Thoracic aorta (tissue), 2 donors: ENCODE data around the gene PCNX4. TPM values are rescaled to one million over a fixed set of nuclear protein-coding genes. Genes with fewer than 3 reads are reported as not detected.

Source experiments
- ATAC-seq: fragments of 150-250 bp; one replicate; pipeline ENCODE4 v1.8.0; 2017; ENCODE audit warnings: low read depth; ENCODE audit not compliant: insufficient number of reproducible peaks, low FRiP score
- DNase-seq: peaks from one replicate; pipeline ENCODE4 v3.0.0-alpha.2; 2020; ENCODE audit warnings: low spot score
- H3K27ac ChIP-seq, 2 donors: fragments of 200-600 bp; sonication (generic); 1 replicate in 1 of 2; 2 replicates in 1 of 2; pipeline ENCODE4 v1.5.1; 2016; ENCODE audit warnings: mild to moderate bottlenecking in 2 of 2, moderate library complexity in 2 of 2
- H3K27me3 ChIP-seq: fragments of 200-600 bp; sonication (generic); replicated peaks from 2 replicates; pipeline ENCODE4 v1.6.0; 2016; ENCODE audit warnings: mild to moderate bottlenecking; ENCODE audit not compliant: insufficient read depth
- H3K36me3 ChIP-seq: fragments of 200-600 bp; sonication (generic); one replicate; pipeline ENCODE4 v1.5.1; 2016
- H3K4me1 ChIP-seq, 2 donors: fragments of 200-600 bp; sonication (generic); 1 replicate in 1 of 2; 2 replicates in 1 of 2; pipeline versions ENCODE4 v1.5.1 to v1.6.0; 2016; ENCODE audit warnings: low read depth in 2 of 2, mild to moderate bottlenecking in 1 of 2; ENCODE audit not compliant: control insufficient read depth in 1 of 2
- H3K4me3 ChIP-seq: fragments of 200-600 bp; sonication (generic); 2 replicates; pipeline ENCODE4 v1.5.1; 2016; ENCODE audit warnings: mild to moderate bottlenecking
- H3K9me3 ChIP-seq: fragments of 200-600 bp; sonication (generic); 2 replicates; pipeline ENCODE4 v1.5.1; 2016
- CTCF ChIP-seq: fragments of 200-600 bp; sonication (generic); IDR thresholded peaks from one replicate; pipeline ENCODE4 v1.5.1; 2019; ENCODE audit warnings: antibody characterized with exemption
- total RNA-seq, 2 donors: library from RNA; depleted of rRNA; stranded (reverse); fragments of >200 nt; gene quantifications; one replicate each; pipeline versions ENCODE4 v1.1.0 to v1.2.3, GENCODE V29; 2016

PCNX4 gene
- total RNA-seq, 2 donors from 2014 or later: 26.7 to 73.2 TPM

- TF ChIP-seq CTCF: peak; percentile 76
- ATAC-seq (no peak), DNase-seq (no peak)
- peak overlapping the region; percentile 72 for H3K4me3 ChIP-seq
- H3K4me1 ChIP-seq: peaks cover 4 to 11% of the 10 kb centered on the region in 2 donors
- no peaks in the 10 kb centered on the region for H3K9me3 ChIP-seq
- no peaks in the 10 kb centered on the region for H3K36me3 ChIP-seq
- peak overlapping the region in 1 of 2 donors; percentile 36 for H3K27ac ChIP-seq
- no peaks in the 10 kb centered on the region for H3K27me3 ChIP-seq
Measured at GRCh38 chr14:60184146-60184904, 92.6 kb downstream of the PCNX4 start.

DNA sequence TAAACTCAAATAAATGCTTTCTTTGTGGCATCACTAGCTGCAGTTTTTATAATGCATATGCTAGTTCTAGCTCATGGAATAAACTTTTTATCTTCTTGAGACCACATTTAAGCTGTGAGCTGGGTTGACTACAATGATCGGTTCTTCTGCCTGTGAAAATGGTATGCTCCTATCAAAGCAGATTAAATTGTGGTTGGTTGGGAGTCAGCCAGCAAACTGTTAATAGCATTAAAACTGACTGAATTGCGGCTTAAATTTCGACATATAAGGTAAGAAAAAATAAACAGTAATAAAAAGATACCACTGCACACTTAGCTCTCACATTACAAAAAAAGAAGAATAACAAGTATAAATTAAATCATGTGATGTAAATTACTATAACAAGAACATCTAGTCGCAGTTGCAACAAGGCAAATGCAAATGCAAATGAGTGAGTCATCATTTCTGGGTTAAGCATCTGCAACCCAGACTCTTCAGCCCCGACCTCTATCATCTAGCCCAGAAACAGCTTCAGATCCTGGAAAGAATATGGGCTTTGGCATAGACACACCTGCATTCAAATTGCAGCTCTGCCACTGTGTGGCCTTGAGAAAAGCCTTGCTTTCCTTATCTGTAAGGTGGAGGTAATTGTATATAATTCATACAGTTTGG lies 93.3 kb downstream of the PCNX4 start:
- ATAC-seq: no peak
- Histone ChIP-seq H3K9me3 (no peaks in the 10 kb centered on the region), H3K27me3 (no peaks in the 10 kb centered on the region), H3K4me3 (no peak overlapping the region), H3K36me3 (no peaks in the 10 kb centered on the region), H3K27ac (no peak overlapping the region), H3K4me1 (peaks cover 0 to 6% of the 10 kb centered on the region in 2 donors)
- no peak for DNase-seq
- no peak for TF ChIP-seq CTCF

GRCh38 chr14:60188115-60188514 lies 96.4 kb downstream of the PCNX4 start:
- Histone ChIP-seq H3K4me1 (peaks cover 0 to 6% of the 10 kb centered on the region in 2 donors), H3K27ac (no peak overlapping the region), H3K27me3 (no peaks in the 10 kb centered on the region), H3K36me3 (no peaks in the 10 kb centered on the region), H3K4me3 (no peak overlapping the region), H3K9me3 (no peaks in the 10 kb centered on the region)
- DNase-seq (no peak), ATAC-seq (no peak)
- TF ChIP-seq CTCF: no peak

GRCh38 chr14:60188696-60189095 lies 97.0 kb downstream of the PCNX4 start:
- Histone ChIP-seq H3K4me1 (peaks cover 0 to 4% of the 10 kb centered on the region in 2 donors), H3K27ac (no peak overlapping the region), H3K4me3 (no peak overlapping the region), H3K27me3 (no peaks in the 10 kb centered on the region), H3K9me3 (no peaks in the 10 kb centered on the region), H3K36me3 (no peaks in the 10 kb centered on the region)
- no peak for DNase-seq
- ATAC-seq: no peak
- TF ChIP-seq CTCF: no peak

- DNase-seq (no peak), ATAC-seq (no peak)
- Histone ChIP-seq H3K4me3 (no peak overlapping the region), H3K27ac (no peak overlapping the region), H3K4me1 (no peaks in the 10 kb centered on the region), H3K36me3 (no peaks in the 10 kb centered on the region), H3K27me3 (no peaks in the 10 kb centered on the region), H3K9me3 (no peaks in the 10 kb centered on the region)
- no peak for TF ChIP-seq CTCF
Measured at GRCh38 chr14:60189923-60190840, 98.5 kb downstream of the PCNX4 start.
